ENCODE measurements around the gene SMYD3.
A peak's percentile ranks its signal among the peaks of the same experiment; 100 is the strongest.

The SMYD3 gene

DNA sequence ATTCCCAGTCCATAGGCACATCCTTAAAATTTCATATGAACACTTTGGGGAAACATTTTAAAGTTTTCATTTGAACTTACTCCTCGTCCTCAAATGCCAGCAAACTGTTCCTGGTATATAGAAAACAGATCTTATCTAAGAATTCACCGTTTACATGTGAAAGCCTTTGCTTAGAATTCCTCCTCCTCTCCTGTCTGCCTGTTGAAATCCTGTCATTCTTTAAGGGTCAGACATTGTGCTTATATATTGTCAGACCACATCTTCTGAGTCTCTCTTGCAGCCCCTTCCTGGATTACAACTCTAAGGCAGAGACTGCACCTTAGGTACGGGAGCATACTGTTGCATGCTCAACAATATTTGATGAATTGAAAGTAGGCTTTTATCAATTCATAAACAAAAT, 239.7 kb downstream of the SMYD3 start:
- TF ChIP-seq, protein P1, sequence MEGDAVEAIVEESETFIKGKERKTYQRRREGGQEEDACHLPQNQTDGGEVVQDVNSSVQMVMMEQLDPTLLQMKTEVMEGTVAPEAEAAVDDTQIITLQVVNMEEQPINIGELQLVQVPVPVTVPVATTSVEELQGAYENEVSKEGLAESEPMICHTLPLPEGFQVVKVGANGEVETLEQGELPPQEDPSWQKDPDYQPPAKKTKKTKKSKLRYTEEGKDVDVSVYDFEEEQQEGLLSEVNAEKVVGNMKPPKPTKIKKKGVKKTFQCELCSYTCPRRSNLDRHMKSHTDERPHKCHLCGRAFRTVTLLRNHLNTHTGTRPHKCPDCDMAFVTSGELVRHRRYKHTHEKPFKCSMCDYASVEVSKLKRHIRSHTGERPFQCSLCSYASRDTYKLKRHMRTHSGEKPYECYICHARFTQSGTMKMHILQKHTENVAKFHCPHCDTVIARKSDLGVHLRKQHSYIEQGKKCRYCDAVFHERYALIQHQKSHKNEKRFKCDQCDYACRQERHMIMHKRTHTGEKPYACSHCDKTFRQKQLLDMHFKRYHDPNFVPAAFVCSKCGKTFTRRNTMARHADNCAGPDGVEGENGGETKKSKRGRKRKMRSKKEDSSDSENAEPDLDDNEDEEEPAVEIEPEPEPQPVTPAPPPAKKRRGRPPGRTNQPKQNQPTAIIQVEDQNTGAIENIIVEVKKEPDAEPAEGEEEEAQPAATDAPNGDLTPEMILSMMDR (IDR thresholded peaks at IDR 0.05; ENCODE audit: control insufficient read depth, insufficient read depth, low read depth, low read length, missing control alignments), result no peak
- no peak overlapping the region for H3K4me3 ChIP-seq (ENCODE audit: control insufficient read depth, low read depth, low read length)
- no peak for DNase-seq (ENCODE audit: low read depth)

DNA sequence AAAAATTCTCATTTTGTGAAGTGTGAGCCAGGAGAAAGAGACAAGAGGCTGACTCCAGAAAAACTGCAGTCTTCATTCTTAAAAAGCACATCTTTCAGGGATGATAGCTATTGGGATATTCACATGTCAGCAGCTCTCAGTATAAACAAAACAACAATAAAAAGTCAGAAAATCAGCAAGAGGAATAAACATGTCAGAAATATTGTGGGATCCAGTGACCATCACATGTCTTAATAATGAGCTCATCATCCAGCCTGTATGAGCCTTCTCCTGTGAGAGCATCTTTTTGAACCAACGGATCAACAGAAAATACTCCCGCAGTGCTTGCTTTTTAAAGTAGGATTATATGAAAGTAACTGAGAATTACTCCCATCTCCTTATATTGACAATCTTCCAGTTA, 241.6 kb downstream of the SMYD3 start:
- H3K4me3 ChIP-seq (ENCODE audit: control insufficient read depth, low read depth, low read length), result no peak overlapping the region
- TF ChIP-seq, protein P1 (IDR thresholded peaks at IDR 0.05; ENCODE audit: control insufficient read depth, insufficient read depth, low read depth, low read length, missing control alignments), result no peak
- no peak for DNase-seq (ENCODE audit: low read depth)

DNA sequence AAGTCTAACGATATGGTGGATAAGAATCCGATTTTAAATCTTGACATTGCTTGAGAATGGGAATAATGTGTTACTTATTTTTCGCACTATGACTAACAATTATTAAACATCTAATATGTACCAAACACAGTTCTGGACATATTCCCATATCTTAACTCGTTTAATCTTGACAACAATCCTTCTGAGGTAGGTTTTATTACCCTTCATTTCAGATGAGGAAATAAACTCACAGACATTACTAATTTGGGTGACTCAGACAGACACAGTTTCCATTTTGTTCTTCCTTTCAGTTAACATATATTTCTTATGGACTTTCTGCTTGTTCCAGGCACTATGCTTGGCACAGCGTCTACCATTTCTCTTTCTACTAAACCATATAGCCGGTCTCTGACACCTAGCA, 244.8 kb downstream of the SMYD3 start:
- TF ChIP-seq, protein P1 (IDR thresholded peaks at IDR 0.05; ENCODE audit: control insufficient read depth, insufficient read depth, low read depth, low read length, missing control alignments), result no peak
- H3K4me3 ChIP-seq (ENCODE audit: control insufficient read depth, low read depth, low read length), result no peak overlapping the region
- DNase-seq (ENCODE audit: low read depth), result no peak

DNA sequence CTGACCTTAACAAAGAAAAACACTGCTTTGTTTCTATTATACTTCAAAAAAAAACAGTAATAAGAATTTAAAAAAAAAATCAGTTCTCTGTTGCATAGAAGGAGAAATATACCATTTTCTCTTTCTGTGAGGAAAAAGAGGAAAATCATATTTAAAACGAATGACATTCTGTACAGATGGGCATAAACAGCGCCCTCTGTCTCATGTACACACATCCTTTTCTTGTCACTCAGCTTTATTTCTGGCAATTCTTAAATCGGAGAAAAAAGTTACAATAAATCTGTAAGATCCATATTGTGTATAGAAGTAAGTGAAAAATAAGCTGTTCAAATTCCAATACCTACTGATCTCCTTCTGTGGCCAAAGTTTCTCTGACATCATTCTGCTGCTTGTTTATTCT, 245.4 kb downstream of the SMYD3 start:
- no peak overlapping the region for H3K4me3 ChIP-seq (ENCODE audit: control insufficient read depth, low read depth, low read length)
- DNase-seq (ENCODE audit: low read depth), result no peak
- TF ChIP-seq, protein P1 (IDR thresholded peaks at IDR 0.05; ENCODE audit: control insufficient read depth, insufficient read depth, low read depth, low read length, missing control alignments), result peak; percentile 22

DNA sequence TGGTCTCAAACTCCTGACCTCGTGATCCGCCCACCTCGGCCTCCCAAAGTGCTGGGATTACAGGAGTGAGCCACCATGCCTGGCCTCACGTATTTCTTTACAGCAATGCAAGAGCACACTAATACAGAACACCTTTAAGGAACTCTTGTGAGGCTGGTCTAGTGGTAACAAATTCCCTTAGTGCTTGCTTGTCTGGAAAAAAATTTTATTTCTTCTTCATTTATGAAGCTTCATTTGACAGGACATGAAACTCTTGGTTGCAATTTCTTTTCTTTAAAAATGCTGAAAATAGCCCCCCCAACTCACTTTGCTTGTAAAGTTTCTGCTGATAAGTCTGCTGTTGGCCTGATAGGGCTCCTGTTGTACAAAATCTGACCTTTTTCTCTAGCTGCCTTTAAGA, 248.8 kb downstream of the SMYD3 start:
- TF ChIP-seq, protein P1 (IDR thresholded peaks at IDR 0.05; ENCODE audit: control insufficient read depth, insufficient read depth, low read depth, low read length, missing control alignments), result no peak
- no peak for DNase-seq (ENCODE audit: low read depth)
- H3K4me3 ChIP-seq (ENCODE audit: control insufficient read depth, low read depth, low read length), result no peak overlapping the region

DNA sequence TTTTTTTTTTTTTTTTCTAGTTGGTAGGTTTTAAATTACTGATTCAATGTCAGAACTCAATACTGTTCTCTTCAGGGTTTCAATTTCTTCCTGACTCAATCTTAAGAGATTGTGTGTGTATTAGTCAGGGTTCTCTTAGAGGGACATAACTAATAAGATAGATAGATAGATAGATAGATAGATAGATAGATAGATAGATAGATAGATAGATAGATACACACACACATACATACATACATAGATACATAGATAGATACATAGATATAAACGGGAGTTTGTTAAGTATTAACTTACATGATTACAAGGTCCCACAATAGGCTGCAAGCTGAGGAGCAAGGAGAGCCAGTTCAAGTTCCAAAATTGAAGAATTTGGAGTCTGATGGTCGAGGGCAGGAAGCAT, 251.3 kb downstream of the SMYD3 start:
- TF ChIP-seq, protein P1 (IDR thresholded peaks at IDR 0.05; ENCODE audit: control insufficient read depth, insufficient read depth, low read depth, low read length, missing control alignments), result no peak
- H3K4me3 ChIP-seq (ENCODE audit: control insufficient read depth, low read depth, low read length), result no peak overlapping the region
- DNase-seq (ENCODE audit: low read depth), result no peak

DNA sequence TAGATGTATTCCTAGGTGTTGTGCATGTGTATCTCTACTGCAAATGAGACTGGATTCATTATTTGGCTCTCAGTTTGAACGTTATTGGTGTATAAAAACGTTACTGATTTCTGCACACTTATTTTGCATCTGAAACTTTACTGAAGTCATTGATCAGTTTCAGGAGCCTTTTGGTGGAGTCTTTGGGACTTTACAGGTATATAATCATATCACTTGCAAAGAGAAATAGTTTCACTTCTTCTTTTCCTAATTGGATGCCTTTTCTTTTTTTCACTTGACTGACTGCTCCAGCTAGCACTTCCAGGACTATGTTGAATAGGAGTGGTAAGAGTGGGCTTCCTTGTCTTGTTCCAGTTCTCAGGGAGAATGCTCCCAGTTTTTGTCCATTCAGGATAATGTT, 252.2 kb downstream of the SMYD3 start:
- TF ChIP-seq, protein P1 (IDR thresholded peaks at IDR 0.05; ENCODE audit: control insufficient read depth, insufficient read depth, low read depth, low read length, missing control alignments), result no peak
- no peak overlapping the region for H3K4me3 ChIP-seq (ENCODE audit: control insufficient read depth, low read depth, low read length)
- DNase-seq (ENCODE audit: low read depth), result no peak
